ENCODE results near the gene PHACTR3.
"Not testable (repeated sequence)": the region's sequence is repeated elsewhere in the genome, so short reads cannot be mapped to it uniquely, and the experiment has no call there.

The PHACTR3 gene

GRCh38 chr20:59603781-59604541 lies at the start of gene PHACTR3:
TSS of gene PHACTR3 (plus strand) at chr20:59604540. CDS start at chr20:59605015, 475 bp downstream.
- no peak for DNase-seq (ENCODE audit: low read depth)
- no peak for TF ChIP-seq CTCF (conservative IDR thresholded peaks at IDR 0.05; ENCODE audit: low read length)
- no peak within 1 kb of the TSS for H3K4me3 ChIP-seq (ENCODE audit: low read length)

- not testable (repeated sequence) for DNase-seq (ENCODE audit: low read depth); H3K4me3 ChIP-seq (ENCODE audit: low read length)
Measured at GRCh38 chr20:59557733-59558529, 46.4 kb upstream of the PHACTR3 start.

GRCh38 chr20:59559024-59559817 lies 45.1 kb upstream of the PHACTR3 start:
- TF ChIP-seq CTCF (conservative IDR thresholded peaks at IDR 0.05; ENCODE audit: low read length) = no peak
- no peak overlapping the region for H3K4me3 ChIP-seq (ENCODE audit: low read length)
- no peak for DNase-seq (ENCODE audit: low read depth)

GRCh38 chr20:59559863-59560262 lies 44.5 kb upstream of the PHACTR3 start:
- no peak overlapping the region for H3K4me3 ChIP-seq (ENCODE audit: low read length)
- TF ChIP-seq CTCF (conservative IDR thresholded peaks at IDR 0.05; ENCODE audit: low read length) = no peak
- no peak for DNase-seq (ENCODE audit: low read depth)

GRCh38 chr20:59560588-59561227 lies 43.6 kb upstream of the PHACTR3 start:
- DNase-seq (ENCODE audit: low read depth) = peak; percentile 52
- H3K4me3 ChIP-seq (ENCODE audit: low read length) = no peak overlapping the region

GRCh38 chr20:59561228-59561605 lies 43.1 kb upstream of the PHACTR3 start:
- no peak for TF ChIP-seq CTCF (conservative IDR thresholded peaks at IDR 0.05; ENCODE audit: low read length)
- no peak overlapping the region for H3K4me3 ChIP-seq (ENCODE audit: low read length)
- DNase-seq (ENCODE audit: low read depth) = no peak

More at GRCh38 chr20:59560588-59561227, 43.6 kb upstream of the PHACTR3 start:
- TF ChIP-seq CTCF (conservative IDR thresholded peaks at IDR 0.05; ENCODE audit: low read length) = peak; percentile 81
